HL-60 (cell line): ENCODE results near the gene CNIH3.

ENCODE experiments used
- CTCF ChIP-seq: IDR thresholded peaks from one replicate; pipeline ENCODE4 v1.5.1; 2011; ENCODE audit warnings: low read length, control low read depth, inconsistent platforms; ENCODE audit not compliant: insufficient read depth
- GABPA ChIP-seq: IDR thresholded peaks from 2 replicates; pipeline ENCODE4 v1.6.1; 2012; ENCODE audit warnings: low read depth
- POLR2AphosphoS5 ChIP-seq: IDR thresholded peaks from 2 replicates; pipeline ENCODE4 v1.6.1; 2012; ENCODE audit warnings: low read depth
- REST ChIP-seq: IDR thresholded peaks from 2 replicates; pipeline ENCODE4 v1.6.1; 2012; ENCODE audit warnings: low read depth; ENCODE audit not compliant: insufficient replicate concordance
- SPI1 ChIP-seq: IDR thresholded peaks from 2 replicates; pipeline ENCODE4 v1.6.1; 2012; ENCODE audit warnings: low read depth, mild to moderate bottlenecking, borderline replicate concordance

GRCh38 chr1:224647449-224647848, 31.3 kb downstream of the CNIH3 start:
- TF ChIP-seq POLR2AphosphoS5 = no peak
- TF ChIP-seq CTCF = no peak
- TF ChIP-seq GABPA = no peak
- no peak for TF ChIP-seq REST
- no peak for TF ChIP-seq SPI1
